ENCODE measurements around the gene DOC2B.

DOC2B gene

GRCh38 chr17:164303-165235 lies 16.9 kb downstream of the DOC2B start:
- DNase-seq (ENCODE audit: low read depth, low spot score): no peak

- no peak for DNase-seq (ENCODE audit: low read depth, low spot score)
Measured at GRCh38 chr17:163514-164098, 17.8 kb downstream of the DOC2B start.

GRCh38 chr17:162689-163088 lies 18.8 kb downstream of the DOC2B start:
- no peak for DNase-seq (ENCODE audit: low read depth, low spot score)

GRCh38 chr17:161481-161880 lies 20.0 kb downstream of the DOC2B start:
- DNase-seq (ENCODE audit: low read depth, low spot score): no peak

- DNase-seq (ENCODE audit: low read depth, low spot score): no peak
Measured at GRCh38 chr17:160336-160735, 21.1 kb downstream of the DOC2B start.

- DNase-seq (ENCODE audit: low read depth, low spot score): no peak
Measured at GRCh38 chr17:159609-160008, 21.8 kb downstream of the DOC2B start.

- DNase-seq (ENCODE audit: low read depth, low spot score): no peak
Measured at GRCh38 chr17:158379-158778, 23.1 kb downstream of the DOC2B start.

- no peak for DNase-seq (ENCODE audit: low read depth, low spot score)
Measured at GRCh38 chr17:157901-158300, 23.5 kb downstream of the DOC2B start.

- no peak for DNase-seq (ENCODE audit: low read depth, low spot score)
Measured at GRCh38 chr17:156946-157345, 24.5 kb downstream of the DOC2B start.

- DNase-seq (ENCODE audit: low read depth, low spot score): no peak
Measured at GRCh38 chr17:156094-156621, 25.3 kb downstream of the DOC2B start.

- DNase-seq (ENCODE audit: low read depth, low spot score): no peak
Measured at GRCh38 chr17:155576-155975, 25.9 kb downstream of the DOC2B start.

GRCh38 chr17:153851-154250 lies 27.6 kb downstream of the DOC2B start:
- DNase-seq (ENCODE audit: low read depth, low spot score): no peak

- DNase-seq (ENCODE audit: low read depth, low spot score): no peak
Measured at GRCh38 chr17:152860-153420, 28.5 kb downstream of the DOC2B start.

GRCh38 chr17:151886-152859 lies 29.3 kb downstream of the DOC2B start:
- DNase-seq (ENCODE audit: low read depth, low spot score): no peak

GRCh38 chr17:151004-151403 lies 30.4 kb downstream of the DOC2B start:
- no peak for DNase-seq (ENCODE audit: low read depth, low spot score)

GRCh38 chr17:149897-150584 lies 31.4 kb downstream of the DOC2B start:
- no peak for DNase-seq (ENCODE audit: low read depth, low spot score)

- DNase-seq (ENCODE audit: low read depth, low spot score): no peak
Measured at GRCh38 chr17:149231-149630, 32.2 kb downstream of the DOC2B start.

GRCh38 chr17:148757-149156 lies 32.7 kb downstream of the DOC2B start:
- no peak for DNase-seq (ENCODE audit: low read depth, low spot score)

GRCh38 chr17:147796-148740 lies 33.4 kb downstream of the DOC2B start:
- no peak for DNase-seq (ENCODE audit: low read depth, low spot score)

Data from brain pericyte (primary cell).